OCI-LY7 (cell line): ENCODE measurements around the gene EIF4G1. TPM values are rescaled to one million over a fixed set of nuclear protein-coding genes. Genes with fewer than 3 reads are reported as not detected.

Source experiments
- BruUV-seq: library from RNA; stranded (reverse); fragments of 400-500 nt; replicated peaks from 2 replicates; lab custom pipeline; 2021; lab: Mats Ljungman, UMichigan
- CTCF ChIA-PET: fragments of 300-600 bp; sonication (Branson Sonifier 250); formaldehyde crosslinking; loops from one replicate; lab custom pipeline; 2022; ENCODE audit warnings: antibody characterized with exemption; ENCODE audit not compliant: unreplicated experiment; lab: Charles Lee
- POLR2A ChIA-PET: fragments of 300-600 bp; sonication (Branson Sonifier 250); formaldehyde crosslinking; loops from one replicate; lab custom pipeline; 2022; ENCODE audit warnings: antibody characterized with exemption; lab: Charles Lee
- DNase-seq: peaks from one replicate; pipeline ENCODE4 v3.0.0-alpha.2; 2015; ENCODE audit warnings: low spot score
- H2AFZ ChIP-seq: fragments of 200-600 bp; sonication (generic), shearing (Covaris generic); 2 replicates; pipeline ENCODE4 v1.6.1; 2014; ENCODE audit warnings: mild to moderate bottlenecking, antibody characterized with exemption, low read length, moderate library complexity
- H3K27ac ChIP-seq: fragments of 200-600 bp; sonication (generic); 2 replicates; pipeline ENCODE4 v1.5.1; 2014; ENCODE audit warnings: mixed run types, low read depth, mild to moderate bottlenecking, moderate library complexity, low read length, inconsistent platforms; ENCODE audit not compliant: poor library complexity, severe bottlenecking
- H3K36me3 ChIP-seq: fragments of 200-600 bp; sonication (generic); 2 replicates; pipeline ENCODE4 v1.6.1; 2014; ENCODE audit warnings: mild to moderate bottlenecking, antibody characterized with exemption, low read length, moderate library complexity, mixed read lengths; ENCODE audit not compliant: insufficient read depth
- H3K4me1 ChIP-seq: fragments of 200-600 bp; sonication (generic); 2 replicates; pipeline ENCODE4 v1.5.1; 2014; ENCODE audit warnings: mild to moderate bottlenecking, low read length; ENCODE audit not compliant: insufficient read depth, poor library complexity, severe bottlenecking
- H3K4me2 ChIP-seq: fragments of 200-600 bp; sonication (generic); 2 replicates; pipeline ENCODE4 v1.6.1; 2014; ENCODE audit warnings: mild to moderate bottlenecking, low read length
- H3K4me3 ChIP-seq: fragments of 200-600 bp; sonication (generic); 2 replicates; pipeline ENCODE4 v1.5.1; 2014; ENCODE audit warnings: mild to moderate bottlenecking, low read depth, low read length; ENCODE audit not compliant: poor library complexity, severe bottlenecking
- H3K79me2 ChIP-seq: fragments of 200-600 bp; sonication (generic); 2 replicates; pipeline ENCODE4 v1.6.1; 2016; ENCODE audit warnings: low read depth, mild to moderate bottlenecking, low read length, moderate library complexity, mixed read lengths; ENCODE audit not compliant: insufficient read depth
- H3K9me2 ChIP-seq: fragments of 200-600 bp; sonication (generic); 2 replicates; pipeline ENCODE4 v1.6.1; 2016; ENCODE audit warnings: mild to moderate bottlenecking, low read length, mixed read lengths; ENCODE audit not compliant: insufficient read depth
- H3K9me3 ChIP-seq: fragments of 200-600 bp; sonication (generic); 2 replicates; pipeline ENCODE4 v1.6.1; 2014; ENCODE audit warnings: mild to moderate bottlenecking, mixed run types, low read length, mixed read lengths
- H4K20me1 ChIP-seq: fragments of 200-600 bp; sonication (generic); 2 replicates; pipeline ENCODE4 v1.6.1; 2014; ENCODE audit warnings: mild to moderate bottlenecking, antibody characterized with exemption, low read length, moderate library complexity, mixed read lengths; ENCODE audit not compliant: insufficient read depth
- CTCF ChIP-seq: fragments of 200-600 bp; sonication (generic); conservative IDR thresholded peaks from 2 replicates; pipeline ENCODE4 v1.5.1; 2014; ENCODE audit warnings: mild to moderate bottlenecking, antibody characterized with exemption, low read length, moderate library complexity, mixed read lengths
- EZH2phosphoT487 ChIP-seq: fragments of 200-600 bp; sonication (generic); IDR thresholded peaks from 2 replicates; pipeline ENCODE4 v1.6.1; 2018; ENCODE audit warnings: low read depth, borderline replicate concordance, mild to moderate bottlenecking, mixed run types, antibody characterized with exemption, low read length, moderate library complexity, mixed read lengths
- intact Hi-C: fragments of 100-400 bp; cut with micrococcal nuclease; formaldehyde crosslinking; loops from one replicate; pipeline ENCODE4 v1.10.0; 2022; ENCODE audit not compliant: unreplicated experiment
- total RNA-seq, 2 experiments: library from RNA; depleted of rRNA in 1 of 2; stranded (reverse); fragments of >200 nt in 1 of 2; shearing (Covaris generic) in 1 of 2; gene quantifications; 2 replicates each; pipeline ENCODE4 v1.2.3, GENCODE V29; 2014 to 2022

The EIF4G1 gene
- total RNA-seq, 2 experiments from 2014 or later = 245 to 412 TPM

GRCh38 chr3:184275381-184275701 lies 39.1 kb upstream of the EIF4G1 start:
- TF ChIP-seq CTCF = no peak
- no peak for TF ChIP-seq EZH2phosphoT487
- no TSS peak for BruUV-seq
- no peaks in the 10 kb centered on the region for H4K20me1 ChIP-seq
- H3K9me2 ChIP-seq = no peaks in the 10 kb centered on the region
- ChIA-PET POLR2A (no interaction called here), CTCF (no interaction called here)
- intact Hi-C loops = no loop called here
- H2AFZ ChIP-seq = no peak overlapping the region
- no peaks in the 10 kb centered on the region for H3K9me3 ChIP-seq
- no peaks in the 10 kb centered on the region for H3K79me2 ChIP-seq
- no peak for DNase-seq
- no peaks in the 10 kb centered on the region for H3K4me1 ChIP-seq
- H3K27ac ChIP-seq = no peak overlapping the region
- H3K36me3 ChIP-seq = no peaks in the 10 kb centered on the region
- H3K4me3 ChIP-seq = no peak overlapping the region
- H3K4me2 ChIP-seq = no peak overlapping the region

- H3K27ac ChIP-seq = no peak within 1 kb of the TSS
- ChIA-PET CTCF (no interaction called here), POLR2A (no interaction called here)
- no peaks in the 10 kb centered on the region for H4K20me1 ChIP-seq
- TF ChIP-seq EZH2phosphoT487 (no peak), CTCF (no peak)
- H3K4me3 ChIP-seq = no peak within 1 kb of the TSS
- H3K4me2 ChIP-seq = no peak within 1 kb of the TSS
- no peaks in the 10 kb centered on the region for H3K79me2 ChIP-seq
- no peak within 1 kb of the TSS for H2AFZ ChIP-seq
- no peaks in the 10 kb centered on the region for H3K4me1 ChIP-seq
- BruUV-seq = no TSS peak
- H3K36me3 ChIP-seq = no peaks in the 10 kb centered on the region
- DNase-seq = no peak
- H3K9me2 ChIP-seq = no peaks in the 10 kb centered on the region
- H3K9me3 ChIP-seq = no peaks in the 10 kb centered on the region
- intact Hi-C loops = no loop called here
Observed at GRCh38 chr3:184275961-184276910, 38.2 kb upstream of the EIF4G1 start, which contains the start of gene ECE2. Gene ECE2 (plus strand): TSS chr3:184276022. CDS start chr3:184276154, 132 bp downstream.

DNA sequence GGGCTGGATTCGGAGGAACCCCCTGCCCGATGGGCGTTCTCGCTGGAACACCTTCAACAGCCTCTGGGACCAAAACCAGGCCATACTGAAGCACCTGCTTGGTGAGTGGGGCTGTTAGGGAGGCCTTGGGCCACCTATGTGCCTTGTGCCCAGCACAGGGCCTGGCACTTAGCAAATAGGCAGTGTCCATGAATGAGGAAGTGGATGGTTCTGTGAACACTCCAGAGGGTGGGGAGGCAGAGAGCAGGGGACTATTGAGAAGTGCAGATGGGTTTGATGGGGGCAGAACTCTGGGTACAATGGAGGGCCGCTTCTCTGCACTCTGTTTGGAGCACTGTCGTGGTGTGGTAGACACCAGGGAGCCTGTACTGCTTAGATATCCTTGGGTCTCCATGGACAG lies 37.0 kb upstream of the EIF4G1 start:
- CTCF ChIA-PET = no interaction called here
- DNase-seq = no peak
- Histone ChIP-seq H3K4me2 (no peak overlapping the region), H3K27ac (no peak overlapping the region), H3K4me1 (no peaks in the 10 kb centered on the region), H3K4me3 (no peak overlapping the region), H3K9me2 (no peaks in the 10 kb centered on the region), H3K36me3 (no peaks in the 10 kb centered on the region), H3K79me2 (no peaks in the 10 kb centered on the region), H3K9me3 (no peaks in the 10 kb centered on the region), H2AFZ (no peak overlapping the region), H4K20me1 (no peaks in the 10 kb centered on the region)
- no peak for TF ChIP-seq CTCF
- intact Hi-C loops = no loop called here
- POLR2A ChIA-PET = no interaction called here
- BruUV-seq = no TSS peak
